Omental fat pad (tissue), 4 donors: ENCODE measurements around the gene TSTD1. TPM values are rescaled to one million over a fixed set of nuclear protein-coding genes. Genes with fewer than 3 reads are reported as not detected.

Source experiments
- ATAC-seq: fragments of 150-250 bp; one replicate; pipeline ENCODE4 v1.9.1; 2016; ENCODE audit warnings: mild to moderate bottlenecking, moderate library complexity; ENCODE audit not compliant: low FRiP score
- DNase-seq: peaks from one replicate; pipeline ENCODE4 v3.0.0-alpha.2; 2019; ENCODE audit warnings: low spot score
- total RNA-seq, 4 donors: library from RNA; depleted of rRNA; stranded (reverse); fragments of >200 nt; gene quantifications; one replicate each; pipeline ENCODE4 v1.1.0, GENCODE V29; 2016
- TF ChIP-seq, protein P1 (sequence below), 3 donors: fragments of 450-650 bp; IDR thresholded peaks; one replicate each; pipeline ENCODE4 v1.5.1; 2016 to 2017; ENCODE audit warnings: antibody characterized with exemption in 3 of 3, mild to moderate bottlenecking in 3 of 3, moderate library complexity in 2 of 3

Gene TSTD1
- total RNA-seq, 4 donors from 2014 or later = 26.0 to 43.1 (median 30.5) TPM

DNA sequence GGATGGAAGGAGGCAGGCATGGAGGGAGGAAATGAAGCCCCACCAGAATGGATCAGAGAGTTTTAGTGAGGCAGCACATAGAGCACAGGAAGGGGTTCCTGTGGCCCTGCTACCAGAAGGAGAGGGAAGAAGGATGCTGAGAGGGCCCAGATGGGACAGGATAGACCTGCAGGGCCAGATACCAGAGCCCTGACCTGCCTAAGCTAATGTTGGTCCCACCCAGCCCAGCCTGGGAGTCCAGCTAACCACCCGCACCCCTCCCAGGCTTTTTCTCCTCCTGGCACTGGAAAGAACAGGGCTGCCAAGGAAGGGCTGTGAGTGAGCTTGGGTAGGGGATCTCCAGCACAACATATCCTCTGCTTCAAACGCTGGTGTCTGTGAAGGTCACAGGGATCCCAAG, 43.7 kb upstream of the TSTD1 start:
- DNase-seq (no peak), ATAC-seq (no peak)
- TF ChIP-seq, protein P1, sequence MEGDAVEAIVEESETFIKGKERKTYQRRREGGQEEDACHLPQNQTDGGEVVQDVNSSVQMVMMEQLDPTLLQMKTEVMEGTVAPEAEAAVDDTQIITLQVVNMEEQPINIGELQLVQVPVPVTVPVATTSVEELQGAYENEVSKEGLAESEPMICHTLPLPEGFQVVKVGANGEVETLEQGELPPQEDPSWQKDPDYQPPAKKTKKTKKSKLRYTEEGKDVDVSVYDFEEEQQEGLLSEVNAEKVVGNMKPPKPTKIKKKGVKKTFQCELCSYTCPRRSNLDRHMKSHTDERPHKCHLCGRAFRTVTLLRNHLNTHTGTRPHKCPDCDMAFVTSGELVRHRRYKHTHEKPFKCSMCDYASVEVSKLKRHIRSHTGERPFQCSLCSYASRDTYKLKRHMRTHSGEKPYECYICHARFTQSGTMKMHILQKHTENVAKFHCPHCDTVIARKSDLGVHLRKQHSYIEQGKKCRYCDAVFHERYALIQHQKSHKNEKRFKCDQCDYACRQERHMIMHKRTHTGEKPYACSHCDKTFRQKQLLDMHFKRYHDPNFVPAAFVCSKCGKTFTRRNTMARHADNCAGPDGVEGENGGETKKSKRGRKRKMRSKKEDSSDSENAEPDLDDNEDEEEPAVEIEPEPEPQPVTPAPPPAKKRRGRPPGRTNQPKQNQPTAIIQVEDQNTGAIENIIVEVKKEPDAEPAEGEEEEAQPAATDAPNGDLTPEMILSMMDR (IDR thresholded peaks at IDR 0.05) = no peak

DNA sequence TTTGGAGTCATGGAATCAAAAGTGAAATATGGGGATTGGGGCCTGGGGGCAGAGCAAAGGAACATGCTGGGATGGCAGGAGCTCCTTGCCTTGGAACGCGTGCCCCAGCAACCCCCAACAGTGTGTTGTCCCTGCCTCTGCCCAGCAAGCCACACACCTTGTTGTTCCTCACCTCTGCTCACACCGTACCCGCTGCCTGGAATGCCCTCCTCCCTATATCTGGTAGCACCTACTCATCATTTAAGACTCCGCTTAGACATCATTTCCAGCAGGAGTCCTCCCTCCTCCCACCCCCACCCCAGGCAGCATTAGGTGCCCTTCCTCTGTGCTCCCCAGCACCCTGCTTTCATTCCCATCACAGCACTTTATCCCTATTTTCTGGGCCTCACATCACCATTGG, 42.8 kb upstream of the TSTD1 start:
- no peak for ATAC-seq
- TF ChIP-seq, protein P1 (IDR thresholded peaks at IDR 0.05) = no peak
- DNase-seq = no peak

DNA sequence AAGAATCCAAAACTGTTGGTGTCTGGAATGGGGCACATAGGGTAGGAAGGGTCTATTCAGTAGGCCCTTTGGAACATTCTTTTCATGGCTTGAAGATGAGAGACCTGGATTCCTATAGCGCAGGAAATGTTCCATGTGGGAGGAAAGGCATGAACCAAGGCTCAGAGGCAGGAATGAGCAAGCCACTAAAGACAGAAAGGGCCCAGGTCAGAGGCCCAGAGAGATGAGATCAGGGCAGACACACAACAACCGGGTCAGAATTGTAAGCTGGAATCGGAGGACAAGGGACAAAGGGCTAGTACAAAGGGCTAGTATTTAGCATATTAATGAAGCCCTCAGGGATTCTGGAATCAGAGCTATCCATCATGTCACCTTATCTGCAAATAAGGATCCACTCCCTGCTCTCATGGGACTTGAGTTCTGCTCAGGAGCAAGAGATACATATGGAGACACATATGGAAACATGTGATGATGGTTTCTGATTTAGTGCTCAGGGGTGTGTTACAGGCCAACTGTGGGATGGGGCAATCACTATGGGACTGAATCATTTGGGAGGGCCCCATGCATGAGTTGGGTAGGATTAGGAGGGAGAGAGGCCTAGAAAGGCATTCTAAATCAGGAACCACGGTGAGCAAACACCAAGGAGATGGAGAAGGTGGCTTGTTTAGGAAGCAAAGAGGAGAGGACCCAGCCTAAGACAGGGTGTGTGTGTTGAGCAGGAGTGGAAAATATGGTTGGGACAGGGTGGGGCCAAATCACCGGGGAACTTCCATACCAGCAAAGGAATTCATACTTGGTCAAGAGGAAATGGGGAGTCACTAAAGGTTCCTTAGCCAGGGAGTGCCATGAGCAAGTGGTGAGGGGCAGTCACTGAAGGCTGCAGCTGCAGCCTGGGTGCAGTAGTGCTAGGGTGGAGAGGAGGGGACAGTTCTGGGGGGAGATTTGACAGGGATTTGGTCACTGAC, 42.0 kb upstream of the TSTD1 start:
- DNase-seq = no peak
- TF ChIP-seq, protein P1 (IDR thresholded peaks at IDR 0.05) = no peak
- no peak for ATAC-seq

DNA sequence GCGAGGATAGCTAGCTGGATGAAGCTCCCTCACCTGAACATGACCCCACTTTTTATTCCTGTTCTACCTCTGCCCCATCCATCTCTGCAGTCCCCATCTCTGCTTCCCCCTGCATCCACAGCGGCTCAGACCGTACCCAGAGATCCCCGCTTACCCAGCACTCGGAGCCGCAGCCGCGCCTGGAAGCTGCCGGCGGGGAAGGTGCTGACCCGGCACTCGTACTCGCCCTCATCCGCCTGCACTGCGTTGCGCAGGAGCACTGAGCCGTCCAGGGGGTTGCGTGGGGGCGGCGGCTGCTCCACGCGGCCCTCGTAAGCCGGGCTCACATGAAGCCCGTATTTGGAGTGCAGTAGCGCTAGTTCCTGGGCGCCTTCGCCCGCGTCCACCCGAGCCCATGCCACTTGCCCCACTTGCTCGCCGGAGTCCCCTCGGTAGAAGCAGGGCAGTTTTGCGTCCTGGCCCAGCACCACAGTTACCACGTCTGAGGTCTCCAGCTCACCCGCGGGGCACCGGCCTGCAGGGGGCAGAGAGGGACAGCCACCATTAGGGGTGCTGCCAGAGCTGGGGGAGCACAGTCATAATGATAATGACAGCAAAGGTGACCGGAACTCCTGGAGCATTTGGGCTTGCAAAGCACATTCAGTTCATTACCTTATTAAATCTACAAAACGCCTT, 40.8 kb upstream of the TSTD1 start:
- TF ChIP-seq, protein P1 (IDR thresholded peaks at IDR 0.05) = no peak

DNA sequence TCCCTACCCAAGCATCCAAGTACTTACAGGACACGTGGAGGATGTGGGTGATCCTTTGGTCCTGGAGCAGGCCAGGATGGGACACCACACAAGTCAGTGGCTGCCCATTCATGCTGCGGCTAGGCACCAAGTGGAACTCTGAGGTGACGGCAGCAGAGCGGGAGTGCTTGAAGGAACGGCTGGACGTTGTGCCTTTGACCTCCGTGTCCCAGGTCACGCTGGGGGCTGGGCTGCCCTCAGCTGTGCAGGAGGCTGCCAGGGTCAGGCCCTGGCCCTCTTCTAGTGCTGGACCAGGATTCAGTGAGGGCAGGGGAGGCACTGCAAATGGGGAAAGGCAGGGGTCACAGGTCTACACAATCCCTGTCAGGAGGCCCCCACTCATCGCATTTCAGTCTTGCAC, 38.7 kb upstream of the TSTD1 start:
- TF ChIP-seq, protein P1 (IDR thresholded peaks at IDR 0.05) = no peak
- ATAC-seq (no peak), DNase-seq (no peak)

More for the DNA sequence above, 40.8 kb upstream of the TSTD1 start:
- no peak for ATAC-seq
- DNase-seq = no peak

DNA sequence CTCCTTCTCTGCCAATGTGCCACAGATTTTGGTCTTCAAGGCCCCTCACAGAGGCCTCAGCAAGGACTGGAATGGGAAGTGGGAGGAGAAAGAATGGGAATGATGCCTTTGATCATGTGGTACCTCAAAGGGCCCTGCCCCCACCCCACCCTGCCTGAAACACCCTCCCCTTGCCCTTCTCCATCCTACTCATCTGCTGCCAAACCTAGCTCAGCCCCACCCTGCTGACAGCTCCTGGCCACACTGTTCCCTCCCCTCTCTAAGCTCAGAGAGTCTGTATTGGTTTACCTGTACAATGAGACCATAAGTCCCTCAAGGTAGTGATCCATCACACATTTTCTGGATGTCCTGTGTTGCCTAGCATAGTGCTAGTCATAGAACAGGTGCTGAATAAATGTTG, 37.6 kb upstream of the TSTD1 start:
- no peak for DNase-seq
- ATAC-seq = no peak
- TF ChIP-seq, protein P1 (IDR thresholded peaks at IDR 0.05) = no peak
